ENCODE results near the gene DARS1. TPM values are rescaled to one million over a fixed set of nuclear protein-coding genes. Genes with fewer than 3 reads are reported as not detected.

Gene DARS1
- total RNA-seq, 1 donor from 2014 or later: 52.3 TPM

DNA sequence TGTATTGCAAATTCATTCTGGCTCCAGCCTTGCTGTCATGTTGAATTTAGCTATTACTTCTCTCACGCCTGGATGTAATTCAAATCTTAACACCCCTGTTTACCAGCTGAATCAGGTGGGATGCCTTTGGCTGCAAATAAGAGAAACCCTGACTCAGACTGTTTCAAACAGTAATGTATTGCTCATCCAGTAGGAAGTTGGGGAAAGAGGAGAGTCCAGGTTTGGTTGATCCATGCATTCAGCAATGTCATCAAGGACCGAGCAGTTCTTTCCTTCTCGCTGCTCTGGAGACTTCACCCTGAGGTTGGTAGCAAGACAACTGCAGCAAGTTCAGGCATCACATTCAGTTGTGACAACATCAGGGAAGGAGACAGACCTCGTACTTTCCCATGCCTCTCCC lies 6.4 kb upstream of the DARS1 start:
- H3K4me3 Mint-ChIP-seq (ENCODE audit: unreplicated experiment): no peak overlapping the region
- peaks cover 1% of the 10 kb centered on the region for H3K36me3 Mint-ChIP-seq (ENCODE audit: low read depth)
- H3K4me1 Mint-ChIP-seq (ENCODE audit: low read depth): no peaks in the 10 kb centered on the region
- DNase-seq (ENCODE audit: low spot score): no peak
- TF ChIP-seq, protein P1, sequence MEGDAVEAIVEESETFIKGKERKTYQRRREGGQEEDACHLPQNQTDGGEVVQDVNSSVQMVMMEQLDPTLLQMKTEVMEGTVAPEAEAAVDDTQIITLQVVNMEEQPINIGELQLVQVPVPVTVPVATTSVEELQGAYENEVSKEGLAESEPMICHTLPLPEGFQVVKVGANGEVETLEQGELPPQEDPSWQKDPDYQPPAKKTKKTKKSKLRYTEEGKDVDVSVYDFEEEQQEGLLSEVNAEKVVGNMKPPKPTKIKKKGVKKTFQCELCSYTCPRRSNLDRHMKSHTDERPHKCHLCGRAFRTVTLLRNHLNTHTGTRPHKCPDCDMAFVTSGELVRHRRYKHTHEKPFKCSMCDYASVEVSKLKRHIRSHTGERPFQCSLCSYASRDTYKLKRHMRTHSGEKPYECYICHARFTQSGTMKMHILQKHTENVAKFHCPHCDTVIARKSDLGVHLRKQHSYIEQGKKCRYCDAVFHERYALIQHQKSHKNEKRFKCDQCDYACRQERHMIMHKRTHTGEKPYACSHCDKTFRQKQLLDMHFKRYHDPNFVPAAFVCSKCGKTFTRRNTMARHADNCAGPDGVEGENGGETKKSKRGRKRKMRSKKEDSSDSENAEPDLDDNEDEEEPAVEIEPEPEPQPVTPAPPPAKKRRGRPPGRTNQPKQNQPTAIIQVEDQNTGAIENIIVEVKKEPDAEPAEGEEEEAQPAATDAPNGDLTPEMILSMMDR (IDR thresholded peaks at IDR 0.05): no peak
- no peak overlapping the region for H3K27ac Mint-ChIP-seq (ENCODE audit: unreplicated experiment)
- no peaks in the 10 kb centered on the region for H3K27me3 Mint-ChIP-seq (ENCODE audit: low read depth)
- H3K9me3 Mint-ChIP-seq (ENCODE audit: low read depth): no peaks in the 10 kb centered on the region

DNA sequence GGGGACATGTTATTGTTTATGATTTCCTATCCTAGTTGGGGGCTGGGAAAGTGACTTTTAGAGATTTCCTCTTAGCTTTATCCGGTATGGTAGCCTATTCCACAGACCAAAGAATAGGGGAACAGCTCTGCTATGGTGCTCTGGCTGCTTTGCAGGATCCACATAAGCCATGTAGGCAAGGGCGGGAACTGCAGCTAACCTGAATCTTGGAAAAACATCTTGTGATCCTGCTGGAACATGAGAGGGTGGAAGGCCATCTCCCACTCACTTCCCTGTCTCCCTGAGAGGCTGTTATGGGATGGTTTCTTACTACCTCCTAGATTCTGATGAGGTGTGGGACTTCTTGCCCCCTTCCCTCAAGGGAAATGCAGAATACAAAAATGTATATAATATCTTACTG lies 2.0 kb upstream of the DARS1 start:
- Mint-ChIP-seq H3K27ac (ENCODE audit: unreplicated experiment) (peak overlapping the region; percentile 12), H3K9me3 (ENCODE audit: low read depth) (no peaks in the 10 kb centered on the region), H3K36me3 (ENCODE audit: low read depth) (peaks cover 5% of the 10 kb centered on the region), H3K27me3 (ENCODE audit: low read depth) (no peaks in the 10 kb centered on the region), H3K4me1 (ENCODE audit: low read depth) (peaks cover 13% of the 10 kb centered on the region), H3K4me3 (ENCODE audit: unreplicated experiment) (no peak overlapping the region)
- DNase-seq (ENCODE audit: low spot score): no peak
- TF ChIP-seq, protein P1 (IDR thresholded peaks at IDR 0.05): no peak

DNA sequence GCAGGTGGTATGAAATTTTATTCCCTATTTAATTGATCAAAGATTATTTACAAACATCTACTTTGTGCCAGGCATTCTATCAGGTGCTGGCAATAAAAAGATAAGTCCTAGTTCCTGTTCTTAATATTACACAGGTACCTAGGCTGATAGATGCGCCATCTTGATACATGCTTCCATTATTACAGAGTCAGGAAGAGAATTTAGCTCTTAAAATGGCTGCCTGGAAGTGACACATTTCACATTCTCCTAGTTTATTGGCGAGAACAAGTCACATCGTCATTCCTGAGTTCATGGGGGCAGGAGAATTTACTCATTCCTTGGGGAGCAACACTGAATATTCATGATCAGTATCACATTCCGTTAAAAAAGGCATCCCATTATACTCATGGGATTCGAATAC lies 1.1 kb upstream of the DARS1 start:
- Mint-ChIP-seq H3K4me3 (ENCODE audit: unreplicated experiment) (no peak overlapping the region), H3K36me3 (ENCODE audit: low read depth) (peaks cover 4% of the 10 kb centered on the region), H3K9me3 (ENCODE audit: low read depth) (no peaks in the 10 kb centered on the region), H3K27me3 (ENCODE audit: low read depth) (no peaks in the 10 kb centered on the region), H3K27ac (ENCODE audit: unreplicated experiment) (no peak overlapping the region), H3K4me1 (ENCODE audit: low read depth) (peaks cover 13% of the 10 kb centered on the region)
- TF ChIP-seq, protein P1 (IDR thresholded peaks at IDR 0.05): no peak
- DNase-seq (ENCODE audit: low spot score): no peak

DNA sequence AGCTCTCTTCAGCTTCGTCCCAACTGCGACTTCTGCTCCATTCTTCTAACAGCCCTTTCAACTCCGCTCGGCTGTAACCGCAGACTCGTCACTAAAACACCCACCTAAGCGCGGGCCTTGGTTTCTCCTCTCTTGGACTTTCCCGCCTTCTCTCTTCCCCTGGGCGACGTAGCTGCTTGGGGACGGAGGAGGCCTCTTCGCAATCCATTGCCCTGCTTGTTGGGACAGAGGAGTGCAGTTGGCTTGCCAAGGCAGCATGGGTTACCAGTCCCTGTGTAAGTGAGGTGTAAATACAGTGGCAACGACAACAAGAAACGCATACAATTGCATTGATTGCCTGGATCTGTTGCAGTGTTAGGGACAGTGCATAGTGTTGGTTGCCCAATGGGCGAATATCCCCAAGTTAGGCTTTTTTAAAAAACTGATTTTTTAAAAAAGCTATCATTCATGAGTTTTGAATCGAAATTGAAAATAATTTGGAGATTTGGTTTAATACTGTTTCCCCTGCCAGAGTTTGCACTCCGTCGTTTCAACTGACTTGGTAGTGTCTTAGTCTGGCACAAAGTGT lies 484 bp upstream of the DARS1 start:
- Mint-ChIP-seq H3K27me3 (ENCODE audit: low read depth) (no peaks in the 10 kb centered on the region), H3K9me3 (ENCODE audit: low read depth) (no peaks in the 10 kb centered on the region), H3K4me1 (ENCODE audit: low read depth) (peaks cover 13% of the 10 kb centered on the region), H3K27ac (ENCODE audit: unreplicated experiment) (peak overlapping the region; percentile 97), H3K36me3 (ENCODE audit: low read depth) (peaks cover 4% of the 10 kb centered on the region), H3K4me3 (ENCODE audit: unreplicated experiment) (peak overlapping the region; percentile 95)
- TF ChIP-seq, protein P1 (IDR thresholded peaks at IDR 0.05): no peak
- no peak for DNase-seq (ENCODE audit: low spot score)

DNA sequence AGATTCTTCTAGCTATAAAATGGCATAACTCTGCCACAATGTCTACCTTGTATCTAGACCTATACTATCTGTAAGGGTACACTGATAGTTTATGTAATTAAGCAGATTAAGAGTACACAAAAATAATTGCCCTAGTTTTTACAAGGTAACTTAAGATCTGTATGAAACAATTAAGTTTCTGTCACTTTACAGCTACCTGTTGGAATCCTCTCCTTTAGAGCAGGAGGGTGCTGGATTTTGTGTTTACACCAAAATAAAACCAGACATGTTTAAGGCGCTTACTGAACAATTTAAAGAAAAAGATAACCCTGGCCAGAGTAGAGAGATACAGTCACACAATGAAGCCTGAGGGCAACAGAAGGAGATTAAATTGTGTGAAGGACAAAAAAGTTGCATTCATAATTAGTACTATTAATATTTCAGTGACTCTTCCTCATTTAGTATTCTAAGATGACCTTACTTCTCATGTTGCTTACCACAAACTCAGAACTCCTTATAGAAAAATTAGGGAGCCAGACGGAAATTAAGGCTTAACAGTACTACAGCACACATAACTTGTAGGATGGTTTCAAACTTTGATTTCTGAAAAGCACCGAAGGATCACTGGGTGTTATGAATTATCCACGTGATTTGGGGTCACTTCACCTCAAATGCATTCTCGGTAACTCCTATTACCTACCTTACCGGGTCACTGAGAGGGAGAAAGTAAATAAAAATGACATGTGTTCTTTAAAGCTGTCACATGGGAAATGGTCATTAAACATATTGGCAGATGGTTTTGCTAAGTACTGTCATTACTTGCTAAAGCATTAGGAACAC lies 1.0 kb downstream of the DARS1 start:
- Mint-ChIP-seq H3K9me3 (ENCODE audit: low read depth) (no peaks in the 10 kb centered on the region), H3K27me3 (ENCODE audit: low read depth) (no peaks in the 10 kb centered on the region), H3K27ac (ENCODE audit: unreplicated experiment) (peak overlapping the region; percentile 97), H3K4me1 (ENCODE audit: low read depth) (peaks cover 13% of the 10 kb centered on the region), H3K36me3 (ENCODE audit: low read depth) (peaks cover 12% of the 10 kb centered on the region), H3K4me3 (ENCODE audit: unreplicated experiment) (peak overlapping the region; percentile 95)
- no peak for DNase-seq (ENCODE audit: low spot score)
- TF ChIP-seq, protein P1 (IDR thresholded peaks at IDR 0.05): no peak

All from chondrocyte (in vitro differentiated cells).